ENCODE measurements around the gene FAM229B. TPM values are rescaled to one million over a fixed set of nuclear protein-coding genes. Genes with fewer than 3 reads are reported as not detected.

FAM229B gene
- total and polyA plus RNA-seq, 2 donors (not counting 1 experiment from before 2014, with no cell fraction given): 20.3 to 23.8 TPM

DNA sequence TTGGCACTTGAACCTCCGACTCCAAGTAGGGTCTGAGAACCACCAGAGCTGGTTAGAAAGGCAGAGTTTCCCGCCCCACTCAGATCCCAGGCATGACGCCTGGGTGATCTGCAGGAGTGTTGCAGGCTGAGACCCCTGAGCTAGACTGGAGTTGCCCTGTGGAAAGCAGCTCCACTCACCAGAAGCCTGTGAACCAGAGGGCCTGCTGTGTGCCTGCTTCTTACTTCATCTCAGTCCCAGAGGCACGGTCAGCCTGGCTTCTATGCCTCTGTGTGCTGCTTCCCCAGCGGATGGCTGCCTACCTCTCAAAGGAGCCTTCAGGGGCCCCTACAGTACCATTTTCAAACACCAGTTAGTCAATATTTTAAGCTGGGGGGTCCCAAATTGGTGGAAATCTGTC is 49.1 kb upstream of the FAM229B start:
- no peaks in the 10 kb centered on the region for H3K36me3 ChIP-seq (ENCODE audit: control insufficient read depth, insufficient read depth, low read length)
- H2AFZ ChIP-seq (ENCODE audit: low read length): no peak overlapping the region
- no peaks in the 10 kb centered on the region for H3K79me2 ChIP-seq (ENCODE audit: control insufficient read depth, insufficient read depth, low read length)
- H3K9me3 ChIP-seq (ENCODE audit: control insufficient read depth, insufficient read depth, low read depth, low read length): no peaks in the 10 kb centered on the region
- H4K20me1 ChIP-seq (ENCODE audit: control insufficient read depth, extremely low read depth, insufficient read depth, low read length): no peaks in the 10 kb centered on the region
- peaks cover 7% of the 10 kb centered on the region for H3K4me1 ChIP-seq (ENCODE audit: control insufficient read depth, extremely low read depth, insufficient read depth, low read length)
- peaks cover 2% of the 10 kb centered on the region for H3K27me3 ChIP-seq (ENCODE audit: control insufficient read depth, insufficient read depth, low read length)
- no peak for TF ChIP-seq EZH2 (IDR thresholded peaks at IDR 0.05; ENCODE audit: low read length, missing control alignments)
- TF ChIP-seq, protein P1, sequence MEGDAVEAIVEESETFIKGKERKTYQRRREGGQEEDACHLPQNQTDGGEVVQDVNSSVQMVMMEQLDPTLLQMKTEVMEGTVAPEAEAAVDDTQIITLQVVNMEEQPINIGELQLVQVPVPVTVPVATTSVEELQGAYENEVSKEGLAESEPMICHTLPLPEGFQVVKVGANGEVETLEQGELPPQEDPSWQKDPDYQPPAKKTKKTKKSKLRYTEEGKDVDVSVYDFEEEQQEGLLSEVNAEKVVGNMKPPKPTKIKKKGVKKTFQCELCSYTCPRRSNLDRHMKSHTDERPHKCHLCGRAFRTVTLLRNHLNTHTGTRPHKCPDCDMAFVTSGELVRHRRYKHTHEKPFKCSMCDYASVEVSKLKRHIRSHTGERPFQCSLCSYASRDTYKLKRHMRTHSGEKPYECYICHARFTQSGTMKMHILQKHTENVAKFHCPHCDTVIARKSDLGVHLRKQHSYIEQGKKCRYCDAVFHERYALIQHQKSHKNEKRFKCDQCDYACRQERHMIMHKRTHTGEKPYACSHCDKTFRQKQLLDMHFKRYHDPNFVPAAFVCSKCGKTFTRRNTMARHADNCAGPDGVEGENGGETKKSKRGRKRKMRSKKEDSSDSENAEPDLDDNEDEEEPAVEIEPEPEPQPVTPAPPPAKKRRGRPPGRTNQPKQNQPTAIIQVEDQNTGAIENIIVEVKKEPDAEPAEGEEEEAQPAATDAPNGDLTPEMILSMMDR (conservative IDR thresholded peaks at IDR 0.05 in 1 of 2, IDR thresholded peaks at IDR 0.05 in 1 of 2; ENCODE audit: low read depth in 1 of 2, low read length in 2 of 2): no peak
- H3K4me3 ChIP-seq (replicated peaks in 1 of 4; ENCODE audit: control extremely low read depth in 1 of 4, insufficient read depth in 1 of 4, low read depth in 3 of 4, low read length in 4 of 4): no peak overlapping the region
- H3K4me2 ChIP-seq (ENCODE audit: extremely low read depth, insufficient read depth, low read length): no peak overlapping the region
- peak in 1 of 2 donors; percentile 25 for DNase-seq (ENCODE audit: low read depth in 2 of 2)
- H3K27ac ChIP-seq (ENCODE audit: insufficient read depth, low read length): peak overlapping the region; percentile 56
- no peak overlapping the region for H3K9ac ChIP-seq (ENCODE audit: insufficient read depth, low read length)

GRCh38 chr6:112038756-112039430 is 48.5 kb upstream of the FAM229B start:
- Histone ChIP-seq H2AFZ (ENCODE audit: low read length) (no peak overlapping the region), H3K4me3 (replicated peaks in 1 of 4; ENCODE audit: control extremely low read depth in 1 of 4, insufficient read depth in 1 of 4, low read depth in 3 of 4, low read length in 4 of 4) (no peak overlapping the region), H3K4me1 (ENCODE audit: control insufficient read depth, extremely low read depth, insufficient read depth, low read length) (peaks cover 7% of the 10 kb centered on the region), H3K4me2 (ENCODE audit: extremely low read depth, insufficient read depth, low read length) (no peak overlapping the region), H3K79me2 (ENCODE audit: control insufficient read depth, insufficient read depth, low read length) (no peaks in the 10 kb centered on the region), H3K27me3 (ENCODE audit: control insufficient read depth, insufficient read depth, low read length) (peaks cover 2% of the 10 kb centered on the region), H3K27ac (ENCODE audit: insufficient read depth, low read length) (no peak overlapping the region), H3K9me3 (ENCODE audit: control insufficient read depth, insufficient read depth, low read depth, low read length) (no peaks in the 10 kb centered on the region), H4K20me1 (ENCODE audit: control insufficient read depth, extremely low read depth, insufficient read depth, low read length) (no peaks in the 10 kb centered on the region), H3K36me3 (ENCODE audit: control insufficient read depth, insufficient read depth, low read length) (no peaks in the 10 kb centered on the region), H3K9ac (ENCODE audit: insufficient read depth, low read length) (no peak overlapping the region)
- DNase-seq (ENCODE audit: low read depth in 2 of 2): peak in 1 of 2 donors; percentile 65
- TF ChIP-seq EZH2 (IDR thresholded peaks at IDR 0.05; ENCODE audit: low read length, missing control alignments): no peak
- TF ChIP-seq, protein P1 (conservative IDR thresholded peaks at IDR 0.05 in 1 of 2, IDR thresholded peaks at IDR 0.05 in 1 of 2; ENCODE audit: low read depth in 1 of 2, low read length in 2 of 2): no peak

DNA sequence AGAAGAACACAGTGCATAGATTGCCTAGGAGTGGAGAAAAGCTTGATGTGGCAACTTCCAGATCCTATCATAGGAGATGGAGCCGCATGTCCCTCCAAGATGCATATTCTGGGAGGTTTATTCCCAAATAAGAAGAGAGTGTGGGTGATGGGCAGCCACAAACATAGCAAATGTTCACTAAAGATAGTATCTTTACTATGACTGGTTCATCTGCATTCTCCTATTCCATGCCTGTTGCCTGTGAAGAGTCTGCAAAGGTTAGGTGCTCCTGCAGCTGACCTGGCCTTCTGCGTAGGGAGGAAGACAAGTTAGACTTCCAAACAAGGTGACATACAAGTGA is 48.0 kb upstream of the FAM229B start:
- H3K4me3 ChIP-seq (replicated peaks in 1 of 4; ENCODE audit: control extremely low read depth in 1 of 4, insufficient read depth in 1 of 4, low read depth in 3 of 4, low read length in 4 of 4): no peak overlapping the region
- no peak overlapping the region for H3K27ac ChIP-seq (ENCODE audit: insufficient read depth, low read length)
- no peaks in the 10 kb centered on the region for H4K20me1 ChIP-seq (ENCODE audit: control insufficient read depth, extremely low read depth, insufficient read depth, low read length)
- H3K36me3 ChIP-seq (ENCODE audit: control insufficient read depth, insufficient read depth, low read length): no peaks in the 10 kb centered on the region
- no peak overlapping the region for H2AFZ ChIP-seq (ENCODE audit: low read length)
- peaks cover 9% of the 10 kb centered on the region for H3K4me1 ChIP-seq (ENCODE audit: control insufficient read depth, extremely low read depth, insufficient read depth, low read length)
- no peaks in the 10 kb centered on the region for H3K9me3 ChIP-seq (ENCODE audit: control insufficient read depth, insufficient read depth, low read depth, low read length)
- no peak overlapping the region for H3K9ac ChIP-seq (ENCODE audit: insufficient read depth, low read length)
- H3K4me2 ChIP-seq (ENCODE audit: extremely low read depth, insufficient read depth, low read length): no peak overlapping the region
- H3K27me3 ChIP-seq (ENCODE audit: control insufficient read depth, insufficient read depth, low read length): no peaks in the 10 kb centered on the region
- H3K79me2 ChIP-seq (ENCODE audit: control insufficient read depth, insufficient read depth, low read length): no peaks in the 10 kb centered on the region
- DNase-seq (ENCODE audit: low read depth in 2 of 2): no peak
- TF ChIP-seq, protein P1 (conservative IDR thresholded peaks at IDR 0.05 in 1 of 2, IDR thresholded peaks at IDR 0.05 in 1 of 2; ENCODE audit: low read depth in 1 of 2, low read length in 2 of 2): no peak
- TF ChIP-seq EZH2 (IDR thresholded peaks at IDR 0.05; ENCODE audit: low read length, missing control alignments): no peak
